ENCODE measurements around the gene TEX101.
"Not testable (repeated sequence)": the region's sequence is repeated elsewhere in the genome, so short reads cannot be mapped to it uniquely, and the experiment has no call there.

The TEX101 gene

GRCh38 chr19:43414554-43414953 is at the start of gene TEX101:
TEX101 (plus strand) TSS chr19:43414890; CDS start chr19:43415920, 1,030 bp downstream.
- in situ Hi-C loops (cut with HindIII; ENCODE audit: low sequenced_read_pairs), result no loop called here

GRCh38 chr19:43365677-43366076 is 49.0 kb upstream of the TEX101 start:
- in situ Hi-C loops (cut with HindIII; ENCODE audit: low sequenced_read_pairs), result not testable (repeated sequence)

- in situ Hi-C loops (cut with HindIII; ENCODE audit: low sequenced_read_pairs), result no loop called here
Observed at GRCh38 chr19:43367822-43368221, 46.9 kb upstream of the TEX101 start.

- in situ Hi-C loops (cut with HindIII; ENCODE audit: low sequenced_read_pairs), result not testable (repeated sequence)
Observed at GRCh38 chr19:43368897-43369296, 45.8 kb upstream of the TEX101 start.

- in situ Hi-C loops (cut with HindIII; ENCODE audit: low sequenced_read_pairs), result no loop called here
Observed at GRCh38 chr19:43371909-43372308, 42.8 kb upstream of the TEX101 start.

- in situ Hi-C loops (cut with HindIII; ENCODE audit: low sequenced_read_pairs), result no loop called here
Observed at GRCh38 chr19:43372462-43372861, 42.2 kb upstream of the TEX101 start.

GRCh38 chr19:43377624-43378023 is 37.1 kb upstream of the TEX101 start:
- in situ Hi-C loops (cut with HindIII; ENCODE audit: low sequenced_read_pairs), result not testable (repeated sequence)

- in situ Hi-C loops (cut with HindIII; ENCODE audit: low sequenced_read_pairs), result no loop called here
Observed at GRCh38 chr19:43380008-43380407, 34.7 kb upstream of the TEX101 start.

GRCh38 chr19:43380771-43381386 is 33.8 kb upstream of the TEX101 start:
- in situ Hi-C loops (cut with HindIII; ENCODE audit: low sequenced_read_pairs), result no loop called here

GRCh38 chr19:43382586-43383216 is 32.0 kb upstream of the TEX101 start:
- in situ Hi-C loops (cut with HindIII; ENCODE audit: low sequenced_read_pairs), result not testable (repeated sequence)

- in situ Hi-C loops (cut with HindIII; ENCODE audit: low sequenced_read_pairs), result not testable (repeated sequence)
Observed at GRCh38 chr19:43383254-43383653, 31.4 kb upstream of the TEX101 start.

- in situ Hi-C loops (cut with HindIII; ENCODE audit: low sequenced_read_pairs), result not testable (repeated sequence)
Observed at GRCh38 chr19:43383759-43384158, 30.9 kb upstream of the TEX101 start.

- in situ Hi-C loops (cut with HindIII; ENCODE audit: low sequenced_read_pairs), result not testable (repeated sequence)
Observed at GRCh38 chr19:43390903-43391551, 23.7 kb upstream of the TEX101 start.

GRCh38 chr19:43391552-43391935 is 23.1 kb upstream of the TEX101 start:
- in situ Hi-C loops (cut with HindIII; ENCODE audit: low sequenced_read_pairs), result not testable (repeated sequence)

- in situ Hi-C loops (cut with HindIII; ENCODE audit: low sequenced_read_pairs), result not testable (repeated sequence)
Observed at GRCh38 chr19:43393501-43393900, 21.2 kb upstream of the TEX101 start.

GRCh38 chr19:43395561-43395960 is 19.1 kb upstream of the TEX101 start:
- in situ Hi-C loops (cut with HindIII; ENCODE audit: low sequenced_read_pairs), result no loop called here

GRCh38 chr19:43406297-43406696 is 8.4 kb upstream of the TEX101 start:
- in situ Hi-C loops (cut with HindIII; ENCODE audit: low sequenced_read_pairs), result no loop called here

- in situ Hi-C loops (cut with HindIII; ENCODE audit: low sequenced_read_pairs), result no loop called here
Observed at GRCh38 chr19:43407416-43408005, 7.2 kb upstream of the TEX101 start.

GRCh38 chr19:43408043-43408442 is 6.6 kb upstream of the TEX101 start:
- in situ Hi-C loops (cut with HindIII; ENCODE audit: low sequenced_read_pairs), result no loop called here

- in situ Hi-C loops (cut with HindIII; ENCODE audit: low sequenced_read_pairs), result no loop called here
Observed at GRCh38 chr19:43409415-43409814, 5.3 kb upstream of the TEX101 start.

GRCh38 chr19:43412441-43412840 is 2.2 kb upstream of the TEX101 start:
- in situ Hi-C loops (cut with HindIII; ENCODE audit: low sequenced_read_pairs), result no loop called here
